GOT3 (cell line): ENCODE measurements around the gene GPR68.
"Not testable (repeated sequence)": the region's sequence is repeated elsewhere in the genome, so short reads cannot be mapped to it uniquely, and the experiment has no call there.

Experiments
- DNase-seq: peaks from one replicate; lab custom pipeline; 2025; ENCODE audit warnings: mixed read lengths; lab: John Stamatoyannopoulos, UW

Gene GPR68

GRCh38 chr14:91190853-91191252 is 53.7 kb downstream of the GPR68 start:
- DNase-seq, result no peak

- DNase-seq, result no peak
Observed at GRCh38 chr14:91187271-91187670, 57.2 kb downstream of the GPR68 start.

- DNase-seq, result no peak
Observed at GRCh38 chr14:91186515-91187066, 57.9 kb downstream of the GPR68 start.

GRCh38 chr14:91185721-91186120 is 58.8 kb downstream of the GPR68 start:
- no peak for DNase-seq

DNA sequence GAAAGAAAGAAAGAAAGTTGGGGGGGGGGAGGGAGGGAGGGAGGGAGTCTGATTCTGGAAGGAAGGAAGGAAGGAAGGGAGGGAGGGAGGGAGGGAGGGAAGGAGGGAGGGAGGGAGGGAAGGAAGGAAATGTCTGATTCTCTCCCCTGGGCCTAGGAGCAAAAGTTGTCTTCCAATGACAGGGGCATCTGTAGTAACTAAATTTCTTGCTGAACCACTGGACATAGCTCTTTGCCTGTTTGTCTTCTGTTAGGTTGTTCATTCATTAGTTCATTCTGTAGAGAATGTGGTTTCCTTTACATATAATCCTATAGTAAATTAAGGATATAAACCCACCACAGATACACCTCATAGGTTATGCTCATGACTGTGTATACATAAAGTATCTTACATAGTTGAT is 59.9 kb downstream of the GPR68 start:
- no peak for DNase-seq

- not testable (repeated sequence) for DNase-seq
Observed at GRCh38 chr14:91182753-91183152, 61.8 kb downstream of the GPR68 start.
